HG03469 (cell line): ENCODE data around the gene EEF1AKMT1.
"Not testable (repeated sequence)": the region's sequence is repeated elsewhere in the genome, so short reads cannot be mapped to it uniquely, and the experiment has no call there.

Source experiments
- ATAC-seq: cut with Tn5 transposase; IDR thresholded peaks from one replicate; pipeline ENCODE4 v1.9.1; 2021; ENCODE audit warnings: mild to moderate bottlenecking, moderate library complexity, moderate number of reproducible peaks; ENCODE audit not compliant: unreplicated experiment

Gene EEF1AKMT1

DNA sequence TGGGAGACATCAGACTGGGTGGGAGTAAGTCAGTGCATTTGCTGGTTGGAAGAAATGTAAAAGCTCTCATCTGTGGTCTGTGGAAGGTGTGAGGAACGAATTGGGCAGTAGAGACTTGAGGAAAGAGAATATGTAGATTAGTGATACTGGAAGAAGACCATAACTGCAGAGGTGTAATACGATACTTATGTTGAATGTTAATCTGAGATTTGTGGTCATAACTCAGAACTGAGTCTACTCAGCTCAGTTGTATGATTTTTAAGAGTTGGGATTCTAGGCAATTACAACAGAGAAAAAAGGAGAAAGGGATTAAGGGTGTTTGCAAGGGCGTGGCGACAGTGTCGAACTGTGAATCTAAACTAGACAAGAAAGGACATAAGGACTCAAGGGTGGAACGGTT is 73.5 kb downstream of the EEF1AKMT1 start:
- no peak for ATAC-seq

DNA sequence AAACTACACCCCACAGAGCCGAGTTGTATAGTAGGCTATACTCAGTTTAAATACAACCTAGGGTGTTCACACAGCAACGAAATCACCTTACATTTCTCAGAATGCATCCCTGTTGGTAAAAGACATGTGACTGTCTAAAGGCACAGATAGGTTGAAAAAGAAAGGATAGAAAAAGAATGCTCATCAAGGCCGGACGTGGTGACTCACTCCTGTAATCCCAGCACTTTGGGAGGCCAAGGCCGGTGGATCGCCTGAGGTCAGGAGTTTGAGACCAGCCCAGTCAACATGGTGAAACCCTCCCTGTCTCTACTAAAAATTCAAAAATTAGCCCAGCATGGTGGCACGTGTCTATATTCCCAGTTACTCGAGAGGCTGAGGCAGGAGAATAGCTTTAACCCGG is 74.0 kb downstream of the EEF1AKMT1 start:
- ATAC-seq: no peak

- no peak for ATAC-seq
Observed at GRCh38 chr13:20696073-20696472, 77.7 kb downstream of the EEF1AKMT1 start.

GRCh38 chr13:20691616-20692015 is 82.1 kb downstream of the EEF1AKMT1 start:
- ATAC-seq: no peak

DNA sequence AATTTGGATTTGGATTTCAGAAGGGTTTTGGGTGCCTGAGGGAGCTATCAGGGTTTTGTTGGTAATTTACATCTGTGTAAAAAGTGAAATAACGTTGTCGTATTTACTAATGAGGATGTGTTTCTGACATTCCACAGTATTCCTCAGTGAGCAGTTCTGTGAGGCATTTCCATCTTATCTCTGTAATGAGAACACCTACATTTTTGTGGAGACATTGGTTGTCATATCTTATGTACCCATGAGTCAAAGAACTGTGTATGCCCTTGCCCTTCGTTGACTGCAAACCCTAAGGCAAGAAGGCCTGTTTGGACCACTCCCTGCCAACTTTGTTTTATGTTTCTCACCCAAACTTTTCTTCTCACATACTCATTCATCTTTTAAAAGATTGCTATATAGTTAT is 84.5 kb downstream of the EEF1AKMT1 start:
- ATAC-seq: no peak

DNA sequence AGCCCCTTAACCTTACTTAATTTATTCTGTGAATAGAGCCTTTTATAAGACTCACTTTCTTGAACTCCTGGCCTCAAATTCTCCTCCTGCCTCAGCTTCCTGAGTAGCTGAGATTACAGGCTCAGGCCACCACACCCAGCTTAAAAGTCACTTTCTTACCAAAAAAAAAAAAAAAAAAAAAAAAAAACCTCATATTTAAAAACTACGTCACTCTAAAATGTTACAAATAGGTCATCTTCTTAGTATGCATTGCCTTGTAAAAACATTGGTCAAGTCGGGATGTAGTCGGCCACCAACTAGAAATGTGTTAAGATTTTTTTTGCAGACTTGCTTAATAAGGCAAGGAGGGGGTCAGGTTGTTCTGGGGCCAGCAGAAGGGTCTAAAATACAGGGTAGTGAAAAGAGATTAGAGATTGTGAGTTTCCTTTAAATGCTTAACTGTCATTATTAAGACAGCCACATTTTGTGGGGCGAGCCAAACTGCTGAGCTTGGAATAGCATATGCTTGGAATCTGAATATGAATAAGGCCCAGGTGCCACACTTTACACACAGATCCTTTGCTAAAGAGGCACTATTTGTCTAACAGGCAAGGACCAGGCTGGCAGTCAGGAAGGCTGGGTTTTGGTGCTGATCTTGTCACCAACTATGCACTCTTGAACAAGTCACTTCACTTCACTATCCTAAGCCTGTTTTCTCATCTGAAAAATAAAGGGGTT is 86.7 kb downstream of the EEF1AKMT1 start:
- ATAC-seq: no peak

GRCh38 chr13:20686167-20686566 is 87.6 kb downstream of the EEF1AKMT1 start:
- ATAC-seq: no peak

DNA sequence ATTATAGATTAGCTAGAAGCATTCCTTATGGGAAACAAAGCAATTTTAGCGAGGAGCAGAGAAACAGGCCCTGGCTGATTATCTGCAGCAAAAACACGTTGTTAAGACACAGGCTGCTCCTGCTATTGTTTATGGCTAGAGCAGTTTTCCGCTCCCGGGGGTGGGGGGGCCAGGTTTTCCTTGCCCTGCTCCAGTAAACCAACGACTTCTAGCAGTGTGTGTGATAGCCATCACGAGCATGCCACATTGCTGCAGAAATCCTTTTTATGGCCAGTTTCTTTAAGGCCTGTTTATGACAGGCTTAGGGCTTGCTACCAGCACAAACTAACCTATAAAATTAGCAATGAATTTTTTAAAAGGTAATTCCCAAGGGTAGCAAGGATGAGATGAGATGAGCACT is 88.7 kb downstream of the EEF1AKMT1 start:
- ATAC-seq: no peak

- ATAC-seq: no peak
Observed at GRCh38 chr13:20684546-20684945, 89.2 kb downstream of the EEF1AKMT1 start.

GRCh38 chr13:20684041-20684440 is 89.7 kb downstream of the EEF1AKMT1 start:
- no peak for ATAC-seq

DNA sequence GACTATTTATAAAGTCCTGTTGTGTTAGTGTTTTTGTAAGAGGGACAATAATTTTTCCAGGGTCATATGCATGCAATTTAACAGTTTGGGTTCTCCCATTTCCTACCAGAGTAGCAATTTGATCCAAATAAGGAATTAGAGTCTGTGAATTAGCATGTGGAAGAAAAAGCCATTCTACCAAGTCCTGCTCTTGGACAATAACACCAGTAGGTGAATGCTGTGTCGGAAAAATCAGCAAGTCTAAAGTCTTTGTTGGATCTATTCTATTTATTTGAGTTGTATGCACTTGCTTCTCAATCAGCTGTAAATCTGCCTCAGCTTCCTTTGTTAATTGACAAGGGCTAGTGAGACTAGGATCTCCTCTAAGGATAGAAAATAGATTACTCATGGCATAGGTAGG is 91.7 kb downstream of the EEF1AKMT1 start:
- ATAC-seq: no peak

DNA sequence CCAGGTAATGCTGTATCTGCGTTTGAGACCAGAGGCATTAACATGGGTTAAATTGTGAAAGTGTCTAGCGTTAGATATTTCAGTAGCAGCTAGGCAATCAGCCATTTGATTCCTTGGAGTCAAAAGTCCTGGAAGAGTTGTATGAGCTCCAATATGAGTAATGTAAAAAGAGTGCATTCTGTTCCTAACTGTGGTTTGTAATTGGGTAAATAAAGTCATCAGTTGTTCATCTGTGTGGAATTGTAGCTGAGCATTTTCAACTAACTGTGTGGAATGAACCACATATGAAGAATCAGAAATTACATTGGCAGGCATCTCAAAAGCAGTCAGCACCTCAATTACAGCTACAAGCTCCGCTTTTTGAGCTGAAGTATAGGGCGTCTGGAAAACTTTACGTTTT is 92.3 kb downstream of the EEF1AKMT1 start:
- ATAC-seq: not testable (repeated sequence)

GRCh38 chr13:20680416-20681080 is 93.2 kb downstream of the EEF1AKMT1 start:
- ATAC-seq: no peak

DNA sequence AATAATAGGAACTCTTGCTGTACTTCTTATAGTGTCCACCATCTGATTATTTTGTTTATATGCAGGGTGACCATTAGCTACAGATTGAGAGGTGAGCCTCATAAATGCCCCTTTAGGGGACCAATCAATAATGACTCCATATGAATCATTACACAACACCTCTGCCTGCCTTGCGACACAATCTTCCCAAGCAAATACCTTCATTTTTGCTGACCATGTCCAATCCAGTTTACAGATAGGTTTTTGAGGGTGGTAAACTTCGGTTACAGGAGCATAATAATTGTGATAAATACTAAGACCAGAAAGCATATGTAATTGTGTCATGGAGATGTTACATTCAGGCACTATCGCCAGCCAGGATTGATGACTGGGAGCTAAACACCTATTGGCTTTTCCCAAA is 93.9 kb downstream of the EEF1AKMT1 start:
- ATAC-seq: no peak
